NCI-H2081 (cell line): Measurements from ENCODE around the gene FAM13A.

Experiments
- DNase-seq, 2 experiments: peaks; one replicate each; lab custom pipeline; 2025; lab: John Stamatoyannopoulos, UW

Gene FAM13A

DNA sequence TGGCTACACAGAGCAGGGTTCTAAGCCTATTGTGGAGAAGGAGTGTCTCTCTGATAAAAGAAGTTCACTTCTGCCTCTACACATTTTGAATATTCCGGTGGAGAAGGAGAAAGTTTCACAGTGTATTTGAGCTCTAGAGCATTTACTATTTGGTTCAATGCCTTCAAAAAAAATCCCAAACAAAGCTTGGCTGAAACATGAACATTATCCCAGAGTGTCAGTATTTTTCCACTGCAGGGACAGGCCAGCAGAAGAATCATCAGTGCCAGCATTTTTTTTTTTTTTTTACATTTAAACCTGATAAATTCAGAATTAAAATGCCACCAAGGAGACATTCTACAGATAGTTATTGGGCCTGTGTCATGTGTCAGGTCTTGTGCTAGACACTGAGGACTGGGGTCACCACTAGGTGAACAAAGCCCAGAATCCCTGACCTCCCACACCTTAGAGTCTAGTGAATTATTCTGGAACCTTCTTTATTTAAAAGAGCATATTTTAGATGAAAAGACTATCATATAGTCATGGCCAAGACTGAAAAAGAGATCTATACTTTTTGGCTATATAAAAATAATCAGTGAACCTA lies 311.3 kb downstream of the FAM13A start:
- no peak for DNase-seq

DNA sequence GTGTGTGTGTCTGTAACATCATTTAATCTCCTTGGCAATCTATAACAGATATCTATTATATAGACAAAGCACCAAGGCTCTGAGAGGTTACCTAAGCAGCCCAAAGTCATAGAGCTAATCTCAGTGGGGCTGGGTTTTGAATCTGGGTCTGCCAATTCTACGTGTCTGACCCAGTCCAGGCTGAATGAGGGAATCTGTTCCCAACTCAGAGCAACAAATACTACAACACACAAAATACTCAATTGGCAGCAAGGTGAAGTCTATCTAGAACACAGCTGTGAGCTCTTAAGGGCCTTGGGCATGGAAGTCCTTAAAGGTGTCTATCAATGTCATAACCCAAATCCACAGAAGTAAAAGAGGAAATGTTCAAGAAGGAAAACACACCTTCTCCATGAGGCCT lies 311.8 kb downstream of the FAM13A start:
- DNase-seq: no peak

DNA sequence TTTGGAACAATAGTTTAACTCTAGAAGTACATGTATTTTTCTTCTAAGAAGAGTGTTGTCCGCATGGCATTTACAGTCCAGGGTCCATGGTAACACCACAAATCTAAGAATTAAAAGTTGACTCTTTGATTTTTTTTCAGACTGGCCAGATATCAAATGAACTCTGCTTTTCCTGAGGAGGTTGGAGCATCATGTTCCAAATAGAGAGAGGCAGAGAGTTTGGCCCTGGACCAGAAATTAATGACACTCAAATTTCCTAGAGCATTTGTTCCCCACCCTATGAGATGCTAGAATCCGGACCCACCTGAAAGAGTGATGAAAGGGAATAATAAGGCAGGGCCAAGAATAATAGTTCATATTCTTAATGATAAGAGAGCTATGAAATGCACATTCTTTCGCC lies 312.4 kb downstream of the FAM13A start:
- no peak for DNase-seq

DNA sequence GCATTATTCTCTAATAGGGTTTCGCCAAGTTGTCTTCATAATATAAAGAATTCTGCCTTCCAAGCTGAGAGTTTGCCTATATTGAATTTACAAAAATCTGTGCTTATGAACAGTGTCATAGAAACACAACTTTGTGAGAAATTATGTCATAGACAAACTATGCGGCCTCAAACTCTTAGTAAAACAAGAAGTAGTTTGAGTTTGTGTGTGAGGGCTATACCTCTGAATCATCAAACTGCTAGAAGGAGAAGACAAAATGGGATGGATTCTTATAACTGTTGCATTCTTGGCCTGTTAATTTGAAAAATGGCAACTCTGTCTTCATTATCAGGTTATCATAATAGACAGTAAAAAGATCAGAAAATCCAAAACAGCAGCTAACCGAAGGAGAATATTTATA lies 313.3 kb downstream of the FAM13A start:
- no peak for DNase-seq

DNA sequence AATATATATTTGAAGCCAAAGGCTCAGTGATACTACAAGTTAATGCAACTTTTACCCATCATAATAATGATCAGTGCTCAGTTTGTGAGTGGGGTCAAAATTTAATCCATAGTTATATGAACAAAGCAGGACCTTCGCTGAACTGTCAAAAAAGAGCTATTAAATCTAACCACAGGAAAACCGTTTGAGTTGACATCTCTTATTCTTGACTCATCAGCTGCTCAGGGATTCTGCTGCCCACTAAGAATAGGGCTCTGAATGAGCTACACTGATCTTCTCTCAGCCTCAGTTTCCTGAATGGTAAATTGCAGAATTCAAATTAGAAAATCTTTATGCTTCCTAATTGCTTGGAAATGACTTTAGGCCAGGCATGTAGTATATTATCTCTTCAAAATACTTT lies 314.4 kb downstream of the FAM13A start:
- DNase-seq: no peak

DNA sequence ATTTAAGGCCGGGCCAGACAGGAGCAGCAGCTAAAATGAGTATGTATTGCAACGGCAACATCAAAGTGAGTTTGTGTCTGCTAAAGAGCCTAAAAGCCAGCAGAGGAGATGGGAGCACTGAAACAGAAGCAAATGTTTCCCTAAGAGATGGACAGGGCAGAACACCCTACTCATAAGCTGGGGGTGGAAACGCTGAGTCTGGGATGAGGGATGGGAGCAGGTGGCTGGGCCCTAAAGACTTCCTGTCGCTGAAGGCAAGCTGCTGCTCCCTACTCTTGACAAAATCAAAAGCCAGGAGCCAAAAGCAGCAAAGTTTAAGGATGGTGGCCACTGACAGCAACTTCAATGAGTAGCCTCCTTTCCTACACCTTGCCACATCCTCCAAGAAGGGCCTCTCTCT lies 318.8 kb downstream of the FAM13A start:
- peak in 1 of 2 experiments; percentile 22 for DNase-seq

DNA sequence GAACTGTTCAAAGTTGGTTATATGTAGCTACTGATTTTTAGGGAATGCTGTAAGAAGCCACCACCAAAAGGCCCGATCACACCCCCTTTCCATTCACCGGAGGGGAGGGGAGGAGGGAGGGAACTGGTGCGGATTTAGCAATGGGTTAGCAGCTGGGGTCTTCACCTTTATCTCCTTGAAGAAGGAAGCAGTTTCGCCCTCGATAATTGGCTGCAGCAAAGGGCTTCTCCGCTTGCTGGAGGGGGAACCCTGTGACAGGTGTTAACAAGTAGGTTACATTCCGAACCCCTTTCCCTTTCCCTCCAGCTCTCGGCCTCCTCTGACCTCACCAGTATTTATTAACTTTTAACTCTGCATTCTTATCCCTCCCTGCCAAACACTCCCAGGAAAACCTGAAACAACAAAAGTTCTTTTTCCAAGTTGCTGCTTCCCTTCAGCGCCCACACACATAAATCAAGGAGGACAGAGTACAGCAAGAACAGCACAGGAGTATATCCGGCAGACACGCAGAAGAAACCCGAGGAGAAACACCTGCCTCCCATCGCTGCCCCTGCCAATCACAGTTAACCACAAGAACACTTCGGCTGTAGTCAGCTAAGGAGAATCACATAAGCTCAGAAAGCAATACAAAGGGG lies 319.6 kb downstream of the FAM13A start:
- peak in 1 of 2 experiments; percentile 5 for DNase-seq

DNA sequence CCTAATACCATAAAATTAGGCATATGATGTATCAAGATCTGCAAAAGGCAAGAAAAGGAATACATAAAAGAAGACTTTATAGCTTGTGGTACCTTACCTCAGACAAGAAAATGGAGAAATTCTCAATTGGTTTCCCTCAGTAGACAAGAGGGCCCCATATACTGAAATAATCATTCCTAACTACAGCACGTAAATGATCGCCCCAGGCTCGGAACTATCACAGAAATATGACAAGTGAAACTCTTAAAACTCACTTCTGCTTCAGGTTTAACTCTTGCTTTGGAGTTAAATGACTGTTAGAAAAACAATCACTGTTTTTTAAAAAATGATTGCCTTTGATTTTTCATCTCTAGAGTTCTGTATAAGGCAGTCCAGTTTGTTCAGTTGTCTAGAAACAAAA lies 320.7 kb downstream of the FAM13A start:
- DNase-seq: no peak

DNA sequence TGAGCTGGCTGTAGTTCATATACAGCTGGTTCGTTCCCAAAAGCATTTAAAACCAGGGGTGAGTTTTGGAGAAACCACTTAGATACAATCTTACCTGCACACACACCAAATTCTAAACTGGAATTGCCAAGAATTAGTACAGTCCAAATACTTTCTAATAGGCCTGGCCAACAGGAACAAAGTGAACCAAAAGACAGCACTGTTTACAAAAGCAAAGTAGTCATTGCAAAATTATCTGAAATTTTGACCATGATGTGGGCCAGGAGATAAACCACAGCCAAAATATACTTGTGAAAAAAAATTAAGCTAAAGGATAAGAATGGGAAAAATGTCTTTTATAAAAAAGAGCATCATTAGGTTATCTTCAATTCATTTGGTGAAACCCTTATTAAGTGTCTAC lies 321.4 kb downstream of the FAM13A start:
- no peak for DNase-seq

DNA sequence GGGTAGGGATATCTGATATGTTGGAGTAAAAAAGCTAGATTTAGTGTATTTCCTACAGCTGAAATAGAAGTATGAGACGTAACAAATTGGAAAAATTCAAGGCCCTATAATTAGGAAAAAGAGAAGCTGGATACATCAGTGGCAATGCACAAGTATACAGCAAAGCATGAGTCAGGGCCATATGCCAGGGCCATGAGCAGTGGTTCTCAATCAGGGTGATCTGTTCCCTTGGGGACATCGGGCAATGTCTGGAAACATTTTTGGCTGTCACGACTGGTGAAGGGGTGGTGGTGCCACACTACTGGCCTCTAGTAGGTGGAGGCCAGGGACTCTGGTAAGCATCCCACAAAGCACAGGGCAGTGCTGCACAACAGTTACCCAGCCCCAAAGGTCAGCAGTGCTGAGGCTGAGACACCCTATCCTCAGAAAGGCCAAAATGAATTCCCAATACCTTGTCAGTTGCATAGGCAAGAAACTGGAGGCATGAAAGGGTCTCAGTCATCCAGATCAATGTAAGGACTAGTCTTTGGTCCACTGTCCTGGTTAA lies 322.5 kb downstream of the FAM13A start:
- no peak for DNase-seq

DNA sequence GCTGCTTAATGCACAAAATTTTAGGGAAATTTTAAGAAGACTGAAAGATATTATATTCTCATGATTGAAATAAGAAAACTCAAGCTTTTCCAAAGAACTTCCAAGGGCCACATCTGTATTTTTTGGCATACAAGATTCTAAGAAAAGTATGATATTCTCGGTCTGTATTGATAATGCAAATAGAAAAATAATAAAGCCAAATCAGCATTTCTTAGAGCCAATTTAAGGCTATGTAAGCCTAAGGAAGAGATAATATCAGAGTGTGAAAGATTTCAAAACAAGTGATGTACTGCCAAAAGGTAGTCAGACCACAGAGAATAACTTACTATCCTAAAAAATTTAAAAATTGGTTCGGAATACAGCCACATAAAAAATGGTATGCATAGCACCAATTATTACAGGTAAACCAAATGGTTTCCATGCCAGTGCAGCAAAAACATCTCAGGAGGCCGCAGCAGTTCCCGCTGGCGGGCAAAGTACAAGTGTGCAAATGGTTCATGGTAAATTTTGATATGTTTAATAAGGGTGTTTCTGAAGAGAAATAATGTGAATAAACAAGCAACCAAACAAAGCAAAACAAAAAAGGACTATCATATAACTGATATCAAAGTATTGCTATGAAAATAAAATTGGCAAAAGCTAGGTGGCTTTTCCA lies 324.1 kb downstream of the FAM13A start:
- no peak for DNase-seq

DNA sequence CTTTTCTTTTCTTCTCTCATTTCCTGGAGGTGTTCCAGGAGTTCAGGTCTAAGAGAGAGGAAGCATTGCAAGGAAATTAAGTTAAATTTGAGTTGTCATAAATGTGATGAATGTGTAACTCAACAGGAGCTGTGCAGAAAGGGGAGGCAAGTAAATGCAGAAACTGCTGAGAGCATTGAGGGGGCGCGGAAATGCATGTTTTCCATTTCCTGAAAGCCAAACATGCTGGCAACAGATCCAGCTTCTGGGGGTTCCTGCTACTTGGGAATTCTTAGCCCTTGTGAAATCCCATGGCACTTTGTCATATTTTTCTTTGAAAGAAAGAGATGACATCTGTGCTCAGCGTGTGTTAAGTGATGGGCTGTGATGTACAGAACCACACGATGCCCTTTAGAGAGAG lies 325.6 kb downstream of the FAM13A start:
- no peak for DNase-seq

DNA sequence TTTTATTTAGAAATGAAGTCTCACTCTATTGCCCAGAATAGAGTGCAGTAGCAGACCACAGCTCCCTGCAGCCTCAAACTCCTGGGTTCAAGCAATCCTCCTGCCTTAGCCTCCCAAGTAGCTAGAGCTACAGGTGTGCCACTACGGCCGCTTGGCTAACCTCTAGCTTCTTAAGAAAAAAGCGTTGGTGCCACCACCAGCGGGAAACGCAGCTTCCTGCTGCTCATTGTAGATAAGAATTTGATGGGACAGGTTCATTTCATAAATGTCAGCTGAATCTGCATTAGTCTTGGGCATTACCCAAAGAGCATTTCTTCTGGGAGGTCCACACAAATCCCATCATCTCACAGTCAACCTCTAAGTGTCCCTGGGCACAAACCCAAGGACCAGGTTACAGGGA lies 326.2 kb downstream of the FAM13A start:
- no peak for DNase-seq

DNA sequence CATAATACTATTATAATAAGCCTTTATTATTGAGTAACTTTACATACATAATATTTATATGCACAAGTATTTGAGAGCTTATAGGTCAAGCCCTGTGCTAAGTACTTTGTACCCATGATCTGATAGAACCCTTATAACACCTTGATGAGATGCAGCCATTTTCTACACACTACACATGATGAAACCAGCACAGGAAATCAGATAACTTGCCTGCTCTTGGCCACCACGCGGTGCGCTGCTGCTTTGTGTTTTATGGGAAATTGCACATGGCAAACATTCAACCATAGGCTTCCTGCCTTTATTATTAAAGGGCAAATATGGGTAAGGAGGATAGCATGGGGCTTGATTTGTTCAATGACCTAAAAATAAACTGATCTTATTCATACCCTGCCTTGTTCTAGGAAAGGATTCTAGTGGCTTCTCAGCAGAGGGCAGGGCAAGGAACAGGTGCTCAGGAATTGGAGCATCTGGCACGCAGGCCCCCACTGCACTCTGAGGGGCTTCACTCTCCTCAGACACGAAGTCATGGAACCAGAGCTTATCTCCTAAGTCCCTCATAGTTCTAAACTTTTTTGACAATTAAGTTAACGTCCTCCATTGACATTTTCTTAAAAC lies 327.7 kb downstream of the FAM13A start:
- DNase-seq: peak in 1 of 2 experiments; percentile 26

DNA sequence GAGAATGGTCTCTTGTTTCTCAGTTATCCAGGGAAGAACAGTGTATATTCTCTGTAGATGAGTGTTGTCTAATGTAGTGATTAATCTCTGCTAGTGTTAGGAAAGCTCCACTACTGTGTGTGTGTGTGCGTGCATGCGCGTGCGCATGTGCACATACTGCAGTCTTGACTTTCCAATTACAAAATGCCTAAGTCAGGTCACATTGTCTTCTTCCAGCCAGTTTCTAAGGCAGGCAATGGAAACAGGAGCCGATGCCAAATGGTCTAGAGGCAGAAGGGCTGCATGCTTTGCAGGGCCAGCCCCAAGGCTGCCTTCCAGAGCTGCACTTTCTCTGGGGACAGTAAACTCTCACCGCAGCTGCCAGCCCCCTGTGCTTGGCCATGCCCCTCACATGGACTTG lies 328.8 kb downstream of the FAM13A start:
- no peak for DNase-seq

DNA sequence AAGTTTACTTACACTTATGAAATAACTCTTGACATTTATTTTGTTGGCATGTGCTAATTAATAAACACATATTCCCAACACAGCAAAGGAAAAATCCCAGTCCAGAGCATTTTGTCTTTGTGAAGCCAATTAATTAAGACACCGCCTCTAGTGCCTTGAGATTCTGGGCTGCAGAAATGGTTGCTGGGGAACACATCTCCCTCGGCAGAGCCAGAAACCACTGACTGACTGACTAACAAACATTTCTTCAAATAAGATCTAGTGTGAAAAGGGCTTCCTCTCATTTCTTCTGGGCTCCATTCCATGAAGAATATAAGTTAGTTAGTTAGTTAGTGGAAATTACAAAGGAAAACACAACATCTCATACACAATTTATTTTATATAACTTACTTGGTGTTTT lies 331.0 kb downstream of the FAM13A start:
- no peak for DNase-seq

DNA sequence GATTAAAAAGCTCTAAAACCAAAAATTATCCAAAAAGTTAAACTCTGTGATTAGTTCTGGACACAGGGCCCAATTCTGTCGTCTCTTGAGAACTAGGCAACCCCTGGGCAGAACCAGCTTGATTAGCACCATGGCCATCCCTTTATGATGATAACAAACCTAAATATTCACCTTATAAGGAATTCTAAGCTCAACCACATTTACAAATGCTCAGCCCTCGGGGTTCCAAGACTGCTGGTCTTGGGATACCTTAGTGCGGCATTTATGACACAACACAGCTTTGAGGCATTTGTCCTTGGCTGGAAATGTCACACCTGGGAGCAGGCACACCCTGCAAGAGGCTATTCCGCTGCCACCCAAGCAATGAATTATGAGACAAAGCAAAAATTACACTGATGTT lies 331.8 kb downstream of the FAM13A start:
- DNase-seq: no peak

DNA sequence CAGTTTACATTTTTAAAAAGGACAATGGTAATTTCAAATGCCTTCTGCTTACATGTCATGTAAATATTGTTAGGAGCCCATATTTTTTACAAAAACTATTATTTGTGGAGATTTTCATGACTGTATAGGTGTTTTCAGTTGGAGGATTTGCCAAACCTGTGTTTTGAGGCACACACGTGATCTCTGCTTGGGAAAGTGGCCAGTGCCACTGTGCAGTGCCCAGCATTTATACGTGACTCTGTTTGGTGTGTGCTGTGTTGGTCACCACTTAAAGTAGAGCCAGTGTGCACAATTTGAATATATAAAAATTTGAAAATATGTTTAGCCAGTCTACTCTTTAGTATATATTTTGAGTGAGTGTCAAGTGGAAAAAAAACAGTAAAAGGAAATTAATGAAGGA lies 332.6 kb downstream of the FAM13A start:
- DNase-seq: no peak

DNA sequence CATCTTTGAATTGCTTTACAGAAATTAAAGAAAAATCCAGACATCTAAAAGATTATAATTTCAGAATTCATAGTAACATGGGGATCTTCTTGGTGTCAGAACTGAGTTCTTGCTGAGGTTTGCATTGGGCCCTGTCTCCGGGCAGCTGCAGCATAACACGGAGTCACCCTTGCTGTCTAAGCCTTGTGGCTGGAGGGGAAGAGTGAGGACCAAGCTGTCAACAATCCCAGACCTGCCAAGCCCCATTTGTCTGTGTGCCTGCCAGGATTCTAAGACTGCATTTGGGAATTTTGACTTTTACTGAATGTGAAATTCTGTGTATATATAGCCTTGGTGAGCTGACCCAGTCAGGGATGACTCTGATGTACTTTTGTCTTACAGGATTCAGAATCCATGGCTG lies 334.2 kb downstream of the FAM13A start:
- DNase-seq: no peak

DNA sequence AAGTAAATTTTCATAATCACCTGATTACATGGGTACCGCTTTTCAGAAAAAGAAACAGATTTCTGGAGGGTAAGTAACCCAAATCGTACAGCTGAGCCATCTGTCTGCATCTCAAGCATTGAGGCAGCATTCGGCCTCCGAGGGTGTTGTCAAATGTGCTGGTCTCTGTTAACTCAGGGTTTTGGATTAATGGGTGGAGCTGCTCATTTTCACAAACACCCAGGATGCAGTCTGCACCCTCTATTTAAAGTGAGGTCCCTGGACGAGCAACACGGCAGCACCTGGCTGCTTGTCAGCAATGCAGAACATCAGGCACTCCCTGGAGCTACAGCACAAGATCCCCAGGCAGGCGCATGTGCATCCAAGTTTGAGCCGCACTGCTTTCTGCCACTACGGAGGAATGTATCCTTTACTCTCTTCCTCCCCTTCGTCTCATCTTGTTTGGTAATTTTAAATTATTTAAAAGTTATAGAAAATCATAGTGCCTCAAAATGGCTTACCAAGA lies 334.7 kb downstream of the FAM13A start:
- no peak for DNase-seq

DNA sequence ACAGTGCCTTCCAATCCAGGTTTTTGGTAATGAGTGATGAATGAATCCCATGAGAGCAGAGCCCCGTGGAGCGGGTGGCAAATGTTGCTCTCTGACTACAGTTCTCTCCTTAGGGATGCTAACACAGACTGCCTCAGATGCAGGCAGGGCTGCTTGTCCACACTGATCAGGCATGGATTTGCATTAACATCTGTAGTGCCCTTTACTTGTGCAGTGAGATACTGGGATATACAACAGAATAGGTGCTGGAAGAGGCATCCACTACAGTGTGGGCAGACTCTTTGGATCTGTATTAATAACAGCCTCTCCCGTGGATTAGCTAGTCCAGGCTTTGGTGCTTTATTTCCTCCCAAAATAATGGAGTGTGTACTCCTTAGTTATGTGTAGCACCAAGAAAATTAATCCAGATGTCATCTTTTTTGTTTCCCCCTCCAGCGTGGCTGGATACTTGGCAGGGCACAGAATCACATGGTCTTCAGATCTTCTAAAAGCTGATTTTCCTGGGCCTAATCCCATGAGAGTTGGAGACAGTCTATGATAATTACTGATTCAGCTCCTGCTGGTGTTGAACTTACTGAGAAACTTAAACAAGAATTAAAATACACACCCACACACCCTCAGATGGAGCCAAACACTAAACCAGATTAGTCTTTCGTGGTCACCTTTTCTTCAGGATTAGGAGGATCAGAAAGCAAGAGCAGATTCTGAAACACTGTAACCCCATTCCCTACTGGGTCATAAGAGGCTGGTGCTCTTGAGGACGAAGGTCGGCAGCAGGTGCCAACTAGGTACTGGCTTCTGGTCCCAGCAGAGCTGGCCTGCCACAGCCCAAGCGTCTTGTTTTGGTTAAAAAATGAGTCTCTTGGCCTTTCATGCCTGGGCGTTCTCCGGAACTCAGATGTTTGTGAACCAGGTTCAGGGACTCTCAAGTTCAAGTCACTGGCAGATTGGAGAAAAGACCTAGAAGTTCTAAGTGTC lies 336.2 kb downstream of the FAM13A start:
- no peak for DNase-seq

DNA sequence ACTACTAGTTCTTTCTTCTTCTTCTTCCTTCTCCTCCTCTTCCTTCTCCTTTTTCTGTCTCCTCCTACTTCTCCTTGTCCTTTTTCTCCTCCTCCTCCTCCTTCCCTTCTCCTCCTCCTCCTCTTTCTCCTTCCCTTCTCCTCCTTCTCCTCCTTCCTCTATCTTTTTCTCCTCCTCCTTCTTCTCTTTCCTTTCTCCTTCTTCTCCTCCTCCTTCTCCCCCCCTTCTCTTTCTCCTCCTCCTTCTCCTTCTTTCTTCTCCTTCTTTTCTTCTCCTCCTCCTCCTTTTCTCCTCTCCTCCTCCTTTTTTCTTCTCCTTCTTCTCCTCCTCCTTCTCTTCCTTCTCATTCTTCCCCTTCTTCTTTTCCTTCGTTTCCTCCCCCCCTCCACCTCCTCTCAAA lies 337.6 kb downstream of the FAM13A start:
- DNase-seq: no peak
